Nephron progenitor cell (in vitro differentiated cells): Measurements from ENCODE around the gene HSD11B1L.

Experiments
- DNase-seq: peaks from one replicate; pipeline ENCODE4 v3.0.0; 2021
- H3K27ac Mint-ChIP-seq: 2 replicates; pipeline ENCODE4 v1.8.0; 2021; ENCODE audit warnings: mild to moderate bottlenecking, moderate library complexity, mixed read lengths
- H3K27me3 Mint-ChIP-seq: 2 replicates; pipeline ENCODE4 v1.8.0; 2021; ENCODE audit warnings: mild to moderate bottlenecking, low read depth, mixed read lengths; ENCODE audit not compliant: poor library complexity
- H3K36me3 Mint-ChIP-seq: 2 replicates; pipeline ENCODE4 v1.8.0; 2021; ENCODE audit warnings: low read depth, mixed read lengths
- H3K4me1 Mint-ChIP-seq: 2 replicates; pipeline ENCODE4 v1.8.0; 2021; ENCODE audit warnings: mixed read lengths
- H3K4me3 Mint-ChIP-seq: 2 replicates; pipeline ENCODE4 v1.8.0; 2021; ENCODE audit warnings: mild to moderate bottlenecking, moderate library complexity, mixed read lengths
- H3K9me3 Mint-ChIP-seq: 2 replicates; pipeline ENCODE4 v1.8.0; 2021; ENCODE audit warnings: mild to moderate bottlenecking, moderate library complexity, mixed read lengths
- TF ChIP-seq, protein P1 (sequence below): fragments of 200-600 bp; sonication (generic); IDR thresholded peaks from 2 replicates; pipeline ENCODE4 v1.5.0; 2021; ENCODE audit warnings: antibody characterized with exemption

HSD11B1L gene

DNA sequence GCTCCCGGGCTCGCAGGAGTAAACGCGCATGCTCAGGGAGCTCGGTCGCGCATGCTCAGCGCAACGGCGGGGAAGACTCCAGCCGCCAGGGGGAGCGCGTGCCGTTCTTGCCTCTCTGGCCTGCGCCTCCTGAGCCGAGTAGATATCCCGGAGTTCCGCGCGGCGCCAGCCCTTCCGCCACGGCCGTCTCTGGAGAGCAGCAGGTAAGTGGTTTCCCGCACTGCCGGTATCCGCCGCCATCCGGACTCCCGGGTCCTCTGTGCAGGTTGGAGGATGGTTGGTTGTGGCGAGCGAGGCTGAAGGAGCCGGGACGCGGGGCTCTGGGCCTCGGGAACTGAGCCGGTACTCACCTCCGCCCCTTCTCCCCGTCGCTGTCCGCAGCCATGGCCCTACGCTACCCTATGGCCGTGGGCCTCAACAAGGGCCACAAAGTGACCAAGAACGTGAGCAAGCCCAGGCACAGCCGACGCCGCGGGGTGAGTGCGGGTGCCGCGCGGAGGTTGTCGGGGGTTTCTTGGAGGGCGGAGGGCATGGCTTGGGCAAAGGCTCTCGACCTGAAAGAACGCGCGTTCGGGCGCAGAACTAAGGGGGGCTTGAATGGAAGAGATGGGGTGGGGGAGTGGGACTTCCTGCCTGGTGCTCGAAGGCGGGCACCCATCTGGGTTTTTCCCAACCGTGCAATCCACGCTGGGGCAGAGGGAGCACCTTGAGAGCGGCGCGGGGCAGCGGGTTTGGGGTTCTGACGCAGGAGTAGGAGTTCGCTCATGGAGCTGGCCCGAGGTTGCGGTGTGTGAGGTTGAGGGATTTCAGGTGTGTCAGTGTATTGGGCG lies 9.5 kb downstream of the HSD11B1L start, which contains the start of gene RPL36:
RPL36 (plus strand) TSS at position 171 of the 830 bp plus-strand sequence; CDS start at position 384, 213 bp downstream.
- Mint-ChIP-seq H3K27ac (peak within 1 kb of the TSS; percentile 100), H3K36me3 (peaks cover 10% of the 10 kb centered on the region), H3K27me3 (peaks cover 5% of the 10 kb centered on the region), H3K4me1 (peaks cover 20% of the 10 kb centered on the region), H3K4me3 (peak within 1 kb of the TSS; percentile 100), H3K9me3 (peaks cover 3% of the 10 kb centered on the region)
- TF ChIP-seq, protein P1, sequence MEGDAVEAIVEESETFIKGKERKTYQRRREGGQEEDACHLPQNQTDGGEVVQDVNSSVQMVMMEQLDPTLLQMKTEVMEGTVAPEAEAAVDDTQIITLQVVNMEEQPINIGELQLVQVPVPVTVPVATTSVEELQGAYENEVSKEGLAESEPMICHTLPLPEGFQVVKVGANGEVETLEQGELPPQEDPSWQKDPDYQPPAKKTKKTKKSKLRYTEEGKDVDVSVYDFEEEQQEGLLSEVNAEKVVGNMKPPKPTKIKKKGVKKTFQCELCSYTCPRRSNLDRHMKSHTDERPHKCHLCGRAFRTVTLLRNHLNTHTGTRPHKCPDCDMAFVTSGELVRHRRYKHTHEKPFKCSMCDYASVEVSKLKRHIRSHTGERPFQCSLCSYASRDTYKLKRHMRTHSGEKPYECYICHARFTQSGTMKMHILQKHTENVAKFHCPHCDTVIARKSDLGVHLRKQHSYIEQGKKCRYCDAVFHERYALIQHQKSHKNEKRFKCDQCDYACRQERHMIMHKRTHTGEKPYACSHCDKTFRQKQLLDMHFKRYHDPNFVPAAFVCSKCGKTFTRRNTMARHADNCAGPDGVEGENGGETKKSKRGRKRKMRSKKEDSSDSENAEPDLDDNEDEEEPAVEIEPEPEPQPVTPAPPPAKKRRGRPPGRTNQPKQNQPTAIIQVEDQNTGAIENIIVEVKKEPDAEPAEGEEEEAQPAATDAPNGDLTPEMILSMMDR, result peak; percentile 96
- peak; percentile 99 for DNase-seq

DNA sequence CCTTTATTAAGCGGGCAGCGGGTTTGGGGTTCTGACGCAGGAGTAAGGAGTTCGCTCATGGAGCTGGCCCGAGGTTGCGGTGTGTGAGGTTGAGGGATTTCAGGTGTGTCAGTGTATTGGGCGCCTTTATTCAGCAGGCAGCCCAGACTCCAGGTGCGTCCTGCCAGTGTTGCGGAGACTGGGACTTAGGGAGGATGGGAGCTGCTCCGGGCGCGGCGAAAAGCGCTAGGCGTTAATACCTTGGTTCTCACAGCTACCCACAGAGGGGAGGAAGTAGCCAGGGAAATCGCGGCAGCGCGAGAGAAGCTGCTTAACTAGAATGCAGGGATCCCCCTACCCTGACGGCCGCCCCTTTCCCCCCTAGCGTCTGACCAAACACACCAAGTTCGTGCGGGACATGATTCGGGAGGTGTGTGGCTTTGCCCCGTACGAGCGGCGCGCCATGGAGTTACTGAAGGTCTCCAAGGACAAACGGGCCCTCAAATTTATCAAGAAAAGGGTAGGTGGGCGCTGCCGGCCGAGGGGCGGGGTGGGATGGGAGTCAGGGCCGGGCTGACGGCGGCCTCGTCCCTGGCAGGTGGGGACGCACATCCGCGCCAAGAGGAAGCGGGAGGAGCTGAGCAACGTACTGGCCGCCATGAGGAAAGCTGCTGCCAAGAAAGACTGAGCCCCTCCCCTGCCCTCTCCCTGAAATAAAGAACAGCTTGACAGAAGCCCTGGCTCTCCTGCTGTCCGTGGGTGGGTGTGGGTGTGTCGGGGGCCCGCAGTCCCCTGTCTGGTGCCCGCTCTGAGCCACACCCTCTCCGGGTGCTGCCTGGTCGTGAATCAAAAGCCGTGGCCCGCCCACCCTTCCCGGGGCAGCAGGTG lies 10.4 kb downstream of the HSD11B1L start:
- Mint-ChIP-seq H3K9me3 (peaks cover 3% of the 10 kb centered on the region), H3K4me1 (peaks cover 20% of the 10 kb centered on the region), H3K27me3 (peaks cover 5% of the 10 kb centered on the region), H3K4me3 (peak overlapping the region; percentile 100), H3K27ac (peak overlapping the region; percentile 100), H3K36me3 (peaks cover 10% of the 10 kb centered on the region)
- no peak for DNase-seq
- TF ChIP-seq, protein P1, result no peak

DNA sequence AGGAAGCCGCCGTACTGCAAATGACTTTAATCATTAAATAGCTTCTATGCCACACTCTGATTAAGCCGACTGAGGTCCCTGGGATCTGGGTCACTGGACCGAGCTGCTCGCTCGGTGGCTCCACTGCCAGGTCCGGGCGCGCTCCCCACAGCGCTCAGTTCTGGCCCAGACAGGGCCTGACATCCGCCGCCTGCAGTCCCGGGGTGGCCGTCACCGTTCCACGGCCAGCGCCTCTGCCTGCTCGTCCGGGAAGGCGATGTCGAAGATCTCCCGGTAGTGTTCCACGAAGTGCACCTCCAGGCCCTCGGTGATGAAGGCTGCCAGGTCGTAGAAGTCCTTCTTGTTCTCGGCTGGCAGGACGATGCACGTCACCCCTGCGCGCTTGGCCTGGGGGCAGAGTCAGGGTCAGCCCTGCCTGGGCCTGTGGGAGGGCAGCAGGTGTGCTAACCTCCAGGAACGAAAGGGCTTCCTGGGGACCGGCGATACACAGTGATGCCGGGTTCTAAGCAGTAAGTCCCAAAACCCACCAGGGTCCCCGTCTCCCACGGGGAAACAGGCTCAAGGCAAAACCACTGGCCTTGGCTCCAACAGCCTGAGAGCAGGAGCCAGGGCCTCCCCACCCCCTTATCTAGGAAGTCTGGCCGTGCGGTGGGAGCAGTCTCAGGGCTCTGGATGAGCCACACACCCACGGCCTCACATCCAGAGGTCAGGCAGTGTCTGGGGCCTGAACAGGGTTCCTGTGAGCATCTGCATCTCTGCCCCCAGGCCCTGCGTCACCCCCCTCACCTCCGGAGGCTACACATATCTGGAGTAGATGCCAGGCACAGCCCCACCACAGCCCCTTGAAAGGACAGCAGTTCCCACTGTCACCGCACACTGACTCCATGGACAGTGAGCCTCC lies 11.2 kb downstream of the HSD11B1L start:
- Mint-ChIP-seq H3K36me3 (peaks cover 10% of the 10 kb centered on the region), H3K27ac (peak overlapping the region; percentile 96), H3K9me3 (peaks cover 3% of the 10 kb centered on the region), H3K4me3 (peak overlapping the region; percentile 100), H3K4me1 (peaks cover 16% of the 10 kb centered on the region), H3K27me3 (peaks cover 3% of the 10 kb centered on the region)
- no peak for DNase-seq
- TF ChIP-seq, protein P1, result no peak

DNA sequence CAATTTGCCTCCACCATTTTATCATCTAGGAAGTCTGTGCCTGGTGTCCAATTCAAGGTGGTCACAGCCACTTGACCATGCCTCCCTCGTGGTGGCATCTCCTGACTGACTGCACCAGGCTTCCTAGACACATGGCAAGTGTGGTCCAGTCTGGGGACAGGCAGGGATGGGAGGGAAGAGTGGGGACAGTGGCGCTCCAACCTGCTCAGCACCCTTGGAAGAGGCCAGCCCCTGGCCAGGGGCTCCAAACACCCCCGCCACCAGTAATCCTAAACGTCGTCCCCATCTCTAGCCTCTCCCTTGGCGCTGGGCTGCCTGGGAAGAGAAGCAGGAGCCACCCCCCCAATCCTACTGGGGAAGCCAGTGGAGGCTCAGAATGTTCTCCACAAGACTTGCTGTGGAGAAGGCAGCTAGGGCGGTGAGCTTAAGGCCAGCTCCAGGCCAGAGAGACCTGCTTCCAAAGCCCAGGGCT lies 11.9 kb downstream of the HSD11B1L start:
- Mint-ChIP-seq H3K27me3 (peaks cover 3% of the 10 kb centered on the region), H3K4me1 (peaks cover 16% of the 10 kb centered on the region), H3K4me3 (peak overlapping the region; percentile 100), H3K9me3 (peaks cover 3% of the 10 kb centered on the region), H3K27ac (peak overlapping the region; percentile 96), H3K36me3 (peaks cover 10% of the 10 kb centered on the region)
- DNase-seq, result no peak
- TF ChIP-seq, protein P1, result no peak
